ENCODE measurements around the gene GPR176.
"Not testable (repeated sequence)": the region's sequence is repeated elsewhere in the genome, so short reads cannot be mapped to it uniquely, and the experiment has no call there.

The GPR176 gene

DNA sequence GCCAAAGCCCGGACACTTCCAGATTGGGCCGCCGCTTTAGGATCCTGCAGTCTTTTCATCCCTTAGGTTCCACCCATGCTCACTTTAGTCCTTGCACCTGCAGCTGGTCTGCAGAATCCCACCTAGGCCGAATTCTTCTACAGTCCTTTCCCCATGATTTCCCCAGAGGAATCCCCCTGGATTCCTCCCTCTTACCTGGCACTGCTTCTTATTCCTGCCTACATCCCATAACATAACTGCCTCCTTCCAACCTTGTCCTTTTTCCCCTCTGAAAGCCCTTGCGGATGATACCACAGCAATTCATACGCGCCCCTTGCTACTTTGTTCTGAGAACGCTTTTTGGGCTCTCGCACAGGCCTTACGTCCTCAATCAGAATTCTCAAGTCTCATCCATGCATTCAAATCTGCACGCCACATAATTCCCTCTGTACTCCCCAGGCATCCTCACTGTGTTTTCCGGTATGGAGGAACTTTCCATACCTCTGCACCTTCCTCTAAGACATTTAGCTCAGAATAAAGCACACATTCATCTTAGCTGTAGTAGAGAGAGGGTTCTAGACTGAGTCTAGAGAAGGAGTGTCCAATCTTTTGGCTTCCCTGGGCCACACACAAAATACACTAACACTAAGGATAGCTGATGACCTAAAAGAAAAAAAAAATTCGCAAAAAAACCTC, 14.5 kb upstream of the GPR176 start:
- peak in 1 of 3 experiments; percentile 24 for DNase-seq

DNA sequence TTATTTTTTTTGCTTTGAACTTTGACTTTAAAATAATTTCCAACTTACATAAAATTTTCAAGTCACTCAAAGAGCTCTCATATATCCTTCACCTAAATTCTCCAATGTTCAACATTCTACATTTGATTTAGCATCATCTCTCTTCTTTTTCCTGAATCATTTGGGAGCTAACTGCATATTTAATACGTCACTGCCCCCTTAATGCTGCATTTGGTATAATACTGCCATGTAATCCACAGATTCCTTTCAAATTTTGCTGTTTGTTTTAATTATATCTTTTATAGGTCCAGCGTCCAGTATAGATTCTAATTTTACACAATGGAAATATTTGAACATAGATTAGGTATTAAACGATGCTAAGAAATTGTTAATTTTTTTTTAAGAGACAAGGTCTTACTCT, 11.5 kb upstream of the GPR176 start:
- no peak for DNase-seq

DNA sequence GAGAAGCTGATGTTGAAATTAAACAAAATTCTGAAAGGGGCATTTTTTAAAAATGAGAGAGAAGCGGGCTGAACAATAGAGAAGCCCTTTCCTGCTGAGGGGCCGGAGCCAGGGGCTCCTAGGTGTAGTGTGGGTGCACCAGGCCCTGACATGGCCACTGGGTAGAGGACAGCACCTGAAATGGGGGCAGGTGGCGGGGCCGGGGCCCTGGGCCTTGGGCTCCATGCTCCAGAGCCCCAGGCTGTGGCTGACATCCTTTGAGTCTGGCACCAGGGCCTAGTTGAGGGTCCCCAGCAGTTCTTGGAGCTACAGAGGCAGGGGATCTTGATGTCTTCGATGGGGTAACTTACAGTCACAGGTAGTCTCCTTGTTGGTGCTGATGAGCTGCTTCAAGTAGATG, 6.5 kb upstream of the GPR176 start:
- DNase-seq = no peak

DNA sequence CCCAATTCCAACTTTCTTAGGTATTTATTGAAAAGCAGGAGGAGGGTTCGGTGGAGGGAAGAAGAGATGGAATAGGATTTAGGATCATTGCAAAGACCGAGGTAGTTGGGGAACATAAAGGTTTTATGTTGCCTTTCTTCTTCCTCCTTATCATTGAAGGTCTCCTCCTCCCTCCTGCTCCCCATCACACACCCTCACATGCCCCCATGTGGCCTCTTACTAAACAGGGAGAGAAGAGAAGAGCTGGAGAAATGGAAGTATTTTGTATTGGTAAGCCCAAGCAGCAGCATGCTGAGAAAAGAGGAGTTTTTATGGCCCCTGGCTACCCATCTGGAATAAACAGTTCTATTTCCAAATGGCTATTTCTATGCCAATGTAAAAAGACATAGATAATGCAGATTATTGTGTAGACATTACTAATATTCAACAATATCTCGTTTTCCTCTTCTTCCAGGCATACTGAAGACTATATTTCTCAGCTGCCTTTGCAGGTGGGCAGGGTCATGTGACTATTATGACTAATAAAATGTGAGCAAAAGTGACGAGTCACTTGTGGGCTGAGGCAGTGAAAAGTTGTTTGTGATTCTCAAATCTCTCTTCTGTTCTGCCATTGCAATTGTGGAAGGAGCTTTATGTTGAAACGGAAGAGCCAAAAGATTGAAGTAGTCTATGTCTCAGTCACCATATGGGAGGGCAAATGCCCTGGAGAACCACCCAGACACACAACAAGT, 5.2 kb upstream of the GPR176 start:
- no peak for DNase-seq

DNA sequence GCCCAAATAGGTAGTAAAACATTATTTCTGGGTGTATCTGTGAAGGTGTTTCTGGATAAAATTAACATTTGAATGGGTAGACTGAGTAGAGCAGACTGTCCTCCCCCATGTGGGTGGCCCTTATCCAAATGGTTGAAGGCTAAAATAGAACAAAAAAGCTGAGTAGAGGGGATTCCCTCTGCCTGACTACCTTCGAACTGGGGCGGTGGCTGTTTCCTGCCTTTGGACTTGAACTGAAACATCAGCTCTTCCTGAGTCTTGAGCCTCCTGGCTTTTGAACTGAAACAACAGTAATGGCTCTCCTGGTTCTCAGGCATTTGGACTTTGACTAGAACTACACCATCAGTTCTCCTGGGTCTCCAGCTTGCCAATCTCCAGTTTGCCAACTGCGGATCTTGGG, 4.4 kb upstream of the GPR176 start:
- DNase-seq = no peak

DNA sequence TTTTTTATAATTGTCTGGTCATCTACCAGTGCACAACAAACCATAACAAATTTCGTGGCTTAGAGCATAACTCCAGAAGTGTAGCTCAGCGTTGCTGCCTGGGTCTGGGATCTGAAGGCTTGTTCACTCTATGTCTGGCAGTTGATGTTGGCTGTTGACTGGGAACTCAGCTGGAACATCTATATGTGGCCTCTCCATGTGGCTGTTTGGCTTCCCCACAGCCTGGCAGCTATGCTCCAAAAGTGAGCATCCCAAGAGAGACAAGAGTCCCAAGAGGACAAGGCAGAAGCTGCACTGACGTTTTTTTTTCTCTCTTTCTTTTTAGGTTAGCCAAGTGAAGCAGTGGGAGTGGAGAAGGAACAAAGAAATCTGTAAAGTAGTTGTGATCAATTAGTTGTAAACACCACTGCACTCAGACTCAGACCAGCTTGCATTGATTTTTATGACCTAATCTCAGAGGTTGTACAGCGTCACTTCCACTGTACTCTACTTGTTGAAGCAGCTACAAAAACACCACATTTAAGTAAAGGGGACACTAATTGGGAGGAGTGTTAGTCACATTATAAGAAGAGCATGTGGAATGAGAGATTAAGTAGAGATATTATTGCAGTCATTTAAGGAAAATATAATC, 2.5 kb upstream of the GPR176 start:
- DNase-seq = peak in 2 of 3 experiments; percentile 4 to 42

DNA sequence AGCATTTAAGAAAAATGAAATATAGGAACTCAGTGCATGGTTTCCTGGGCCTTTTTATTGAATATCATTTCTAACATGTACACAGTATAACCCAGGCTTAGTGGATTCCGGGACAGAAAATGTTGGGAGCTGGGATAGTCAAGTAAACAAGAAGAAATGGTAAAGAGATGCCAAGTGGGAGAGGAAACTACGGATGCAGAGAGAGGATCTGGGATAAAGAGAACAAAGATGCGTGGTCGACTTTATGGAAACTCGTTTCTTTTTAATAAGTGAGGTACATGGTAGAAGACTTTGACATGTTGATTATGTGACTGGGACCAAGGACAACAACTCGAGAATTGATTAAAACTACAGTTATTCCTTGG, 1.2 kb upstream of the GPR176 start:
- no peak for DNase-seq

DNA sequence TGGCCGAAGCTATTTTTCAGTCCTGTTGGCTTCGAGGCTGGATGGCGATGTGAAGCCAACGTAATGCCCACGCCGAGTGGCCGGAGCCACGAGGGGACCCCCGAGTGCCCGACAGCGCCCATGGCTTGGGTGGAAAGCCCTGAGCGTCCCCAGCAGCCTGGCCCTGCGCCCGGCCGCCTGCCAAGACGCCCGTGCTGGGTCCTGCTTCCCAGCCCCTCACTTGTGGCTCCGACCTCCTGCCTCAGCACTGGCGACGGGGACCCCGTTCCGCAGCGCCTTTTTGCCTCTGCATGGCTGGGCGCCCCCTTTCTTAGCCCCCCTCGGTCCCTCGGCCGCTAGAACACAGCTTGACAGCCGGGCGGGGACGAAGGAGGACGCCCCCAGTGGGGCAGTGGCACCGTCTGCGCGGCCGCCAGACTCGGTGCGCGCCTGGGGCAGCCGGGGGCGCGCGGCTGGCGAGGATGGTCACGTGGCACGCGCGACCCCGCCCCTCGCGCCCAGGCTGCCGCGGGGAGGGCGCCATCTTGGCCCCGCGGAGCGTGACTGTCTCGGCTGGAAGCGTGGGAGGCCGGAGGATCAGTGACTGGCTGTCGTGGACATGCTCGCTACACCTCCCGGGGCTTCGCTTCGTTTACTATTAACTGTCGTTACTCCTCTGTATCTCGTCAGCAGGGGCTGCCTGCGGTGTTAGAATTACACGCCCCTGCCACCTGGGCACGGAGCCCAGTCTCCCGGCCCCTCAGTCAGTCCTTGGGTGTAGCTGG, 626 bp upstream of the GPR176 start:
- DNase-seq = peak; percentile 79 to 85 (median 81)

DNA sequence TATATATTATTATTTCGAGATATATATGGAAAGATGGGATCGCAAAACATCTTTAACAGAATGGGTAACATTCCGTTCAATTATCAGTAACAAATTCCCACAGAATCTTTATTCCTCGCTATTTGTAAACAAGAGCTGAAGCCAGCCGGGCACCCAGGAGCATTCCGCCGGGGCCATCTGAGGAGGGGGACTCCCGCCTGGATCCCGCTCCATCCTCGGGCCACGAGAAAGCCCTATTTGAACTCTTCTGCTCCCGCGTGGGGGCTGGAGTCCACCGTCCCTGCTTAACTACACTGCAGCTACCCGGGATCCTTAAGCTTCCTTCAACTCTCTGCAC, 687 bp downstream of the GPR176 start:
- DNase-seq = no peak

DNA sequence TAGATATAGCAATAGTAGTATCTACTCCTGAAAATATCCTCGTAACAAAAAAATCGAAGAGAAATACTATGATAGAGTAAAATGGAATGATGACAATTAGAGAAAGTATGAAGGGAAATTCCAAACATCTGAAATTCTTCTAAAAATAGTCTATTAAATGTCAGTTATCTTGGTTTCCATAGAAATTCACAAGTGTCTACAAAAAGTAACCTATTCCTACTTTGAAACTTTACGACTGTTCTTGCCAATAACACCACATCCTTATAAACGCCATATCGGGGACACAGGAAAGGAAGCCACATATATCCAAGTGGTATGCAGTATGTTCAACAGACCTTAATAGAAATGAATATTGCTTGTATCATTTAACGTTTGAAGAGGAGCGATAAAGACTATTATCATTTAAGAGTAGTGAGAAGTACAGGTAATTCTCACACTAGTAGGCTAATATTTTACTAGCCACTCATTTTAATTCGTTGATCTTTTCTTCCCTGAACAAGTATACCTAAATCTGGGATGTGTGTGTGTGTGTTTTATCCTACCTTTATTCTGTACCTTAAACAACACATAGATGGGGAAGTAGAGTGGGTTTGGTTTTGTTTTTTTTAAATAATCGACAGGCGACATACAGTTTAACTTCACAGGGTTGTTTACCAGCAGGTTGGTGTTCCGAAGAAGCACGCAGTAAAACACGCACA, 1.2 kb downstream of the GPR176 start:
- DNase-seq = peak in 1 of 3 experiments; percentile 23

DNA sequence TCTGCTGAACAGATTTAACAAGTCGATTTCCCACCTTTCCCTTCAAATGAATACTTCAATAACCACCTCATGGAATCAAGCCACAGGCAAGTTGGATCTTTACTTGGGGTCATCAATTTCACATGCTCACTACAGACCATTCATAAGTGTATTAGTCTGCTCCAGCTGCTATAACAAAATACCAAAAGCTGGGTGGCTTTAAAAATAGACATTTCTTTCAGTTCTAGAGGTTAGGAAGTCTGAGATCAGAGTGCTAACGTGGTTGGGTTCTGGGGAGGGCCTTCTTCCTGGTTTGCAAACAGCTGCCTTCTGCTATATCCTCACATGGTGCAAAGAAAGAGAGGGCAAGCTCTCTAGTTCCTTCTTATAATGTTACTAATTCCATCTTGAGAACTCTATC, 5.1 kb downstream of the GPR176 start:
- no peak for DNase-seq

DNA sequence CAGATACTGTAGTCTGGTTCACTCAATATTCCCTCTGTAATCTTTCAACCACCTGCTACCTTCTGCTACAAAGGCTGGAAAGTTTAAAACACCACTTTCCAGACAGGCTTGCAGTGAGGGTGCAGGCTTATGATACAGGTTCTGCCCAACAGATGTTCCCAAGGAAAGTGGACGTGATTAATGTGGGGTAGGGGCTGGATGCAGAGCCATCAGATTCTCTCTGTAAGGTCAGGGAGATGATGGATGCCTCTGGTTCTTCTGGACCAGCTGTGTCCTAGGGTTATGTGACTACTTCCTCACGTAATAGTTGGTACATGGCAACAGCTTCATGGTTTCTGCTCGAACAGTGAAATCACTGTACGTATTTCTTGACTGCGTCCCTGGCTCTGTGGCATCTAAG, 11.1 kb downstream of the GPR176 start:
- no peak for DNase-seq

DNA sequence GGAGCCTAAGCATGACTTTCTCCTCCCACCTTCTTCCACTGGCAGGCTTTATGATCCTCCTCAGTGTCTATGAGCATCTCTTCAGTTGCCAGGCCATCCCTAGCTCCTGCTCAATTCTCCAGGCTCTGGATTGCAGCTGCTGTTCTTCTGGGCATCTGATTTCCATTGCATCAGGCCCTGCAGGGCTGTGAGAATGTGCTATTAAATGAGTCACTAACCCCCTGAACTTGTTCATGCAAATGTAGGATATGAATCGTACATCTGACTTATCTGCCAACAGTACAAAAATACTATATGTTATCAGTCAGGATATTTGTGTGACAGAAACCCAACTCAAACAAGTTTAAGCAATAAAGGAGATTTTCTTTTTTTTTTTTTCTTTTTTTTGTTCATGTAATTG, 11.9 kb downstream of the GPR176 start:
- DNase-seq = no peak

DNA sequence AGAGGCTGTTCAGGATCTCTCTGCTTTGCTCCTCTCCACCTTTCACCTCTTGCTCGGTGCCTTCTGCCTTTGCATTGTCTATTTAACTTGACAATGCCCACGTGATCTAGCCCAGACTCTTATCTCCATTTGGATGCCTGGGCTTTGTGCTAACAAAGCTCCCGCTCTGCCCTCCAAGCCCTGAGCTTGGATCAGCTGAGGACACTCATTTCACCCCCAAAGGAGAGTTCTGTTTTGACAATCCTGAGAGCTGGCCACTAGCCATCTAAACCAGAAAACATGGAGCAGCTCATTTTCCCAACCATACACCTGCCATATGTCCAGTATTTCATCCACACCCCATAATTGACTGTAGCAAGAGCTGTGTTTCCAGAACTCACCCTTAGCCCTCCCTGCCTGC, 12.8 kb downstream of the GPR176 start:
- DNase-seq = no peak

DNA sequence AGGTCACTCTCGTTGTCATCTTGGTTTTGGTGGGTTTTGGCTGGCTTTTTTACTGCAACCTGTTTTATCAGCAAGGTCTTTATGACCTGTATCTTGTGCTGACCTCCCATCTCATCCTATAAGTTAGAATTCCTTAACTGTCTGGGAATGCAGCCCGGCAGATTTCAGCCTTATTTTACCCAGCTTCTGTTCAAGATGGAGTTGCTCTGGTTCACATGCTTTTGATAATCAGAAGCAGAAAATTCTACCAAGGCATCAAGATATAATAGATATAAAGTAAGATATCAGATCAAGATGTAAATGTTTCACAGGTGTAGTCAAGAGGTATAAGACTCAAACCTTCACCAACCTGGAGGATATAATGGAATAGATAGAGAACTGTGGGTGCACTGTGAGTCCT, 16.0 kb downstream of the GPR176 start:
- DNase-seq = no peak

DNA sequence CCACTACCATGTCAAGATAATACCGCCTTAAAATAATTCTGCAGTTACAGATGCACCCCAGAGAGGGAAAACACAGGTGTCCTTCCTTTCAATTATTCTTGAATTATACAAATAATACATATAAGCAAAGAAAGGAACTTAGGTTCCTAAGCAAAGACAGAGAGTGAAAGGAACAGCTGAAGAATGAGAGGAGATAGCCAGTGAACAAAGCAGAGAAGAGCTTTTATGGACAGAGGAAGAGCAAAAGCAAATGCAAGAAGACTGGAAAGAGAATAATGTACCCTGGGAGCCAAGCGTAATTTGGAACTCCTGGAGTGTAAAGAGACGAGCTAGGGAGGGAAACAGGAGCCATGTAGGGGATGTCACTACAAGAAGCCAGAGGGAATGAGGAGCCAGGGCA, 21.7 kb downstream of the GPR176 start:
- DNase-seq = no peak

DNA sequence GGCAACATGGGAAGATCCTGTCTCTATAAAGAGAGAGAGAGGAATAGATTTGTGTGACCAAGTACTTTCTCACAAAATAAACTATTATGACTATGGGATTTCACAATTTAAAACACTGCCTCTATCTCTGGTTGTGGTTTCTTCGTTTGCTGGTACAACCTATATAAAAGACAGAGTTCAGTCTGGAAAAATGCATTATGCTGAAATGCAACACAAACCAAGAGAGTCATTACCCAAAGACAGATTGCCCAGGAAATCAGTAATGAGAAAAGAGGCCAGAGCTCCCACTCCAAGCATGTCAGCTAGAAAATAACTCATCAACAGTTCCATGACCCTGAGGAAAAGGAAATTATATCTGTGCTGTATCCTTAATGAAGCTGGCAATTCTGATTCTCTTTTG, 23.2 kb downstream of the GPR176 start:
- DNase-seq = no peak

DNA sequence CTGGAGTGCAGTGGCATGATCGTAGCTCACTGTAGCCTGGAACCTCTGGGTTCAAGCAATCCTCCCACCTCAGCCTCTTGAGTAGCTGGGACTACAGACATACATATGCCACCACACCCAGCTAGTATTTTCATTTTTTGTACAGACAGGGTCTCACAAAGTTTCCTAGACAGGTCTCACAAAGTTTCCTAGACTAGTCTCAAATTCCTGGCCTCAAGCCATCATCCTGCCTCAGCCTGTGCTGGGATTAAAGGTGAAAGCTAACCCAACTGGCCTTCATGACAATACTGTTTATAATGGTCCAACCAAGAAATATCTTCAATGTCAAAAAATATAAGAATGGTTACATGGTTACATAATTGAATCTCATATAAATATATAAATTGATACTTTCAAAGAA, 24.0 kb downstream of the GPR176 start:
- DNase-seq = no peak

DNA sequence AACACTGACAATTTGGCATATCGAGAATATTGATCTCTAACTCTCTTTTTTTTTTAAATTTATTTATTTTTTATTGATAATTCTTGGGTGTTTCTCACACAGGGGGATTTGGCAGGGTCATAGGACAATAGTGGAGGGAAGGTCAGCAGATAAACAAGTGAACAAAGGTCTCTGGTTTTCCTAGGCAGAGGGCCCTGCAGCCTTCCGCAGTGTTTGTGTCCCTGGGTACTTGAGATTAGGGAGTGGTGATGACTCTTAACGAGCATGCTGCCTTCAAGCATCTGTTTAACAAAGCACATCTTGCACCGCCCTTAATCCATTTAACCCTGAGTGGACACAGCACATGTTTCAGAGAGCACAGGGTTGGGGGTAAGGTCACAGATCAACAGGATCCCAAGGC, 27.0 kb downstream of the GPR176 start:
- DNase-seq = not testable (repeated sequence)

DNA sequence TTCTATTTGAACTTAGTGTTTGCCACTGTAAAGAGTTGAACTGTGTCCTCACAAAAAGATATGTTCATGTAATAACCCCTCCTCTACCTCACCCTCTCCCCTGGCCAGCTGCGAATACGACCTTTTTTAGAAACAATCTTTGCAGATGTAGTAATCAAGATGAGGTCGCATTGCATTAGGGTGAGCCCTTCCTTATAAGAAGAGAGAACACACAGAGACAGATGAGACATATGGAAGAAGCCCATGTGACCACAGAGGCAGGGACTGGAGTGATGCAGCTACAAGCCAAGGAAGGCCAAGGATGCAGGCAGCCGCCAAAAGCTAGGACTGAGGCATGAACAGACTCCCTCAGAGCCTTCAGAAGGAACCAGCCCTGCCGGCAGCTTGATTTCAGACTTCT, 27.6 kb downstream of the GPR176 start:
- DNase-seq = no peak

DNA sequence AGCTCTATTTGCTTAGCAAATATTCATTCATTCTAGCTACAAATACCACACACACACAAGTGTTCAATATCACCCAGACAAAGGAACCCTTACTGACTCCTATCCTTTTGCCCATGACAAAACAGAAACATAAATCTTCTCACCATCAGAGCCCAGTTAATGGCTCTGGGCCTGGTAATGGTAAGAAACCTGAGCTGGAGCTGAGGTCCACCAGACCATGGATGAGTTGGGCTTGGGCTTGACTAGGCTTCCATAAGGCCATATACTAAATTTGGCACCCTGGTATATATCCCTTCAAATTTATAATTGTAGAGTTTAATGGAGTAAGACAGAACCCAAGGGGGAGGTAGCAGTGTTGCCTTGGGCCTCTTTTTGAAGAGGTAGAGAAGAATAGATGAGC, 29.4 kb downstream of the GPR176 start:
- peak; percentile 3 to 67 (median 29) for DNase-seq

DNA sequence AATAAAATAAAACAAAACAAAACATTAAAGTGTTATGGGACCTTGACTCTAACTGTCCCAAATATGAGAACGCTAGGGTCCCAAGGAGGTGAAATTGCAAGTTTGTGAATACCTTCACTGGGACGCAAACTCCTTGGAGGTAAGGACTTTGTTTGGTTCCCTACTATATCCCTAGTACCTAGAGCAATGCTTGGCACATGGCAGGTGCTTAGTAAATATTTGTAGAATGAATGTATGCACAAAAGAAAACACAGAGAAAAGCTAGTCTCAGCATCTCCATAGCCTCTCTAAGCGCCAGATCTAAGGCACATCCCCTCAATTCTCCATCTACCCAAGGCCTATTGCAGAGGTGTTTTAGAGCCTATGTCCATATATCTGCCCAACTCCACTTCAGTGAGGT, 30.5 kb downstream of the GPR176 start:
- DNase-seq = no peak

DNA sequence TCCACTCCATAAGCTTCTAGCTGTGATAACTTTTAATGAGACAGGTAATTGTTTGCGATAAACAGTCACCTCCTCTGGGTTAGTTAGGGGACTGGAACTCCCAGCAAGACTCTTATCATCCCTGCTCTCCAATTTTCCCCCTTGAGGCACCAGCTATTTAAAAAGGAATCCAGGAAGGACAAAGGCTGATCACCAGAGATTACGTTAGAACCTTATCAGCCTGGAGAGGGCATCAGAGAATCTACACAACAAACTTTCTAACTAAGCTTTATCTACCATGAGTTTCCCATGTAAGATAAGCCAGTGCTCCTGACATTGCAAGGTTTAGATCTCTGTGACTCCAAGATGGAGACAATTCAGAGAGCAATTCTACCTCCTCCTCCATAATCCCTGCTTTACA, 31.3 kb downstream of the GPR176 start:
- DNase-seq = no peak
